Trophoblast cell (in vitro differentiated cells and primary cell): ENCODE results near the gene KCNA5.
A peak's percentile ranks its signal among the peaks of the same experiment; 100 is the strongest.

ENCODE experiments used
- DNase-seq, 2 donors: peaks; one replicate each; pipeline ENCODE4 v3.0.0-alpha.2; 2016
- H2AFZ ChIP-seq: 2 replicates; pipeline ENCODE4 v1.6.1; 2013; ENCODE audit warnings: low read length, moderate library complexity, mild to moderate bottlenecking; ENCODE audit not compliant: insufficient read depth, poor library complexity
- H2AK5ac ChIP-seq: 2 replicates; pipeline ENCODE4 v1.6.1; 2013; ENCODE audit warnings: mild to moderate bottlenecking, low read length
- H2BK120ac ChIP-seq: 2 replicates; pipeline ENCODE4 v1.6.1; 2013; ENCODE audit warnings: low read length, mild to moderate bottlenecking, moderate library complexity; ENCODE audit not compliant: insufficient read depth, poor library complexity
- H2BK12ac ChIP-seq: 2 replicates; pipeline ENCODE4 v1.6.1; 2013; ENCODE audit warnings: mild to moderate bottlenecking, low read length, moderate library complexity
- H2BK5ac ChIP-seq: 2 replicates; pipeline ENCODE4 v1.6.1; 2013; ENCODE audit warnings: low read length, low read depth, moderate library complexity, mild to moderate bottlenecking; ENCODE audit not compliant: poor library complexity
- H3K14ac ChIP-seq: 2 replicates; pipeline ENCODE4 v1.6.1; 2013; ENCODE audit warnings: mild to moderate bottlenecking, low read length
- H3K18ac ChIP-seq: 2 replicates; pipeline ENCODE4 v1.6.1; 2013; ENCODE audit warnings: mild to moderate bottlenecking, low read length
- H3K23ac ChIP-seq: 2 replicates; pipeline ENCODE4 v1.6.1; 2013; ENCODE audit warnings: low read length
- H3K27ac ChIP-seq: 2 replicates; pipeline ENCODE4 v1.5.1; 2013; ENCODE audit warnings: low read depth, mild to moderate bottlenecking, inconsistent platforms, low read length, moderate library complexity
- H3K27me3 ChIP-seq: 2 replicates; pipeline ENCODE4 v1.6.1; 2013; ENCODE audit warnings: inconsistent platforms, mild to moderate bottlenecking, low read length, moderate library complexity; ENCODE audit not compliant: insufficient read depth
- H3K36me3 ChIP-seq, 2 experiments: 1 replicate in 1 of 2; 2 replicates in 1 of 2; pipeline ENCODE4 v1.6.1; 2013; ENCODE audit warnings: low read length in 2 of 2, mild to moderate bottlenecking in 2 of 2, moderate library complexity in 1 of 2; ENCODE audit not compliant: insufficient read depth in 2 of 2, control insufficient read depth in 1 of 2
- H3K4ac ChIP-seq: 2 replicates; pipeline ENCODE4 v1.6.1; 2013; ENCODE audit warnings: low read depth, mild to moderate bottlenecking, low read length, moderate library complexity
- H3K4me1 ChIP-seq, 2 experiments: 1 replicate in 1 of 2; 2 replicates in 1 of 2; pipeline ENCODE4 v1.6.1; 2013; ENCODE audit warnings: low read length in 2 of 2, mild to moderate bottlenecking in 2 of 2, moderate library complexity in 1 of 2; ENCODE audit not compliant: insufficient read depth in 2 of 2, control insufficient read depth in 1 of 2
- H3K4me2 ChIP-seq: 2 replicates; pipeline ENCODE4 v1.6.1; 2013; ENCODE audit warnings: inconsistent platforms, mild to moderate bottlenecking, low read length, moderate library complexity
- H3K4me3 ChIP-seq: 2 replicates; pipeline ENCODE4 v1.5.1; 2013; ENCODE audit warnings: mild to moderate bottlenecking, low read depth, low read length, inconsistent platforms
- H3K79me1 ChIP-seq: one replicate; pipeline ENCODE4 v1.6.1; 2013; ENCODE audit warnings: low read length
- H3K79me2 ChIP-seq: 2 replicates; pipeline ENCODE4 v1.6.1; 2013; ENCODE audit warnings: low read length, mild to moderate bottlenecking; ENCODE audit not compliant: control insufficient read depth, insufficient read depth, poor library complexity
- H3K9ac ChIP-seq: 2 replicates; pipeline ENCODE4 v1.6.1; 2013; ENCODE audit warnings: mild to moderate bottlenecking, low read length
- H3K9me3 ChIP-seq: 2 replicates; pipeline ENCODE4 v1.6.1; 2013; ENCODE audit warnings: low read depth, mild to moderate bottlenecking, control low read depth, inconsistent platforms, low read length; ENCODE audit not compliant: insufficient read depth
- H4K12ac ChIP-seq: 2 replicates; pipeline ENCODE4 v1.6.1; 2013; ENCODE audit warnings: low read depth, mild to moderate bottlenecking, low read length, moderate library complexity
- H4K8ac ChIP-seq: 2 replicates; pipeline ENCODE4 v1.6.1; 2013; ENCODE audit warnings: low read depth, mild to moderate bottlenecking, low read length, moderate library complexity
- H4K91ac ChIP-seq: one replicate; pipeline ENCODE4 v1.6.1; 2013; ENCODE audit warnings: low read depth, mild to moderate bottlenecking, low read length, moderate library complexity
- WGBS: extraction: QIAGEN DNeasy Blood & Tissue Kit; methylation state at CpG from one replicate; pipeline ENCODE4 v1.1.7; 2013; ENCODE audit warnings: missing lambda C conversion rate; ENCODE audit not compliant: insufficient read length, insufficient coverage; ENCODE audit errors: extremely low coverage; 5-methylcytosine and 5-hydroxymethylcytosine counted together

The KCNA5 gene

GRCh38 chr12:5022025-5022424 lies 21.7 kb upstream of the KCNA5 start:
- no CpG with 5 or more reads among the region's 4 CpGs for WGBS
- Histone ChIP-seq H2BK12ac (no peak overlapping the region), H3K79me1 (no peaks in the 10 kb centered on the region)

GRCh38 chr12:5022465-5023061 lies 21.1 kb upstream of the KCNA5 start:
- Histone ChIP-seq H3K4me1 (no peaks in the 10 kb centered on the region), H3K79me2 (no peaks in the 10 kb centered on the region), H2BK120ac (no peak overlapping the region), H4K91ac (no peak overlapping the region), H4K12ac (no peak overlapping the region), H3K23ac (no peak overlapping the region), H3K36me3 (no peaks in the 10 kb centered on the region), H3K4me3 (no peak overlapping the region), H3K14ac (no peak overlapping the region), H3K27ac (no peak overlapping the region), H3K9me3 (no peaks in the 10 kb centered on the region), H2BK5ac (no peak overlapping the region), H2BK12ac (no peak overlapping the region), H3K18ac (no peak overlapping the region), H4K8ac (no peak overlapping the region), H3K4me2 (no peak overlapping the region), H2AFZ (no peak overlapping the region), H3K27me3 (no peaks in the 10 kb centered on the region), H3K79me1 (no peaks in the 10 kb centered on the region), H3K9ac (no peak overlapping the region), H3K4ac (no peak overlapping the region), H2AK5ac (no peak overlapping the region)
- DNase-seq: peak; percentile 64 to 87
- no CpG with 5 or more reads among the region's 12 CpGs for WGBS

More at GRCh38 chr12:5022025-5022424, 21.7 kb upstream of the KCNA5 start:
- Histone ChIP-seq H3K27ac (no peak overlapping the region), H4K8ac (no peak overlapping the region), H4K12ac (no peak overlapping the region), H2BK5ac (no peak overlapping the region), H3K9me3 (no peaks in the 10 kb centered on the region), H2BK120ac (no peak overlapping the region), H2AFZ (no peak overlapping the region), H3K4me1 (no peaks in the 10 kb centered on the region), H3K4me3 (no peak overlapping the region), H3K9ac (no peak overlapping the region), H3K79me2 (no peaks in the 10 kb centered on the region), H3K18ac (no peak overlapping the region), H3K14ac (no peak overlapping the region), H3K23ac (no peak overlapping the region), H3K27me3 (no peaks in the 10 kb centered on the region), H3K36me3 (no peaks in the 10 kb centered on the region), H4K91ac (no peak overlapping the region), H3K4me2 (no peak overlapping the region), H2AK5ac (no peak overlapping the region), H3K4ac (no peak overlapping the region)
- DNase-seq: no peak

- H3K4ac ChIP-seq: no peak overlapping the region
- no peak overlapping the region for H4K8ac ChIP-seq
- H3K27me3 ChIP-seq: no peaks in the 10 kb centered on the region
- no CpG with 5 or more reads among the region's 6 CpGs for WGBS
- H3K4me3 ChIP-seq: no peak overlapping the region
- no peaks in the 10 kb centered on the region for H3K79me1 ChIP-seq
- H3K9ac ChIP-seq: no peak overlapping the region
- H2BK5ac ChIP-seq: no peak overlapping the region
- no peak overlapping the region for H4K12ac ChIP-seq
- no peaks in the 10 kb centered on the region for H3K79me2 ChIP-seq
- H3K23ac ChIP-seq: no peak overlapping the region
- no peak overlapping the region for H3K14ac ChIP-seq
- H3K27ac ChIP-seq: no peak overlapping the region
- H3K9me3 ChIP-seq: no peaks in the 10 kb centered on the region
- no peak overlapping the region for H2AFZ ChIP-seq
- no peak overlapping the region for H4K91ac ChIP-seq
- no peak overlapping the region for H2AK5ac ChIP-seq
- no peaks in the 10 kb centered on the region for H3K4me1 ChIP-seq
- no peaks in the 10 kb centered on the region for H3K36me3 ChIP-seq
- DNase-seq: no peak
- H3K4me2 ChIP-seq: no peak overlapping the region
- H3K18ac ChIP-seq: no peak overlapping the region
- no peak overlapping the region for H2BK12ac ChIP-seq
- no peak overlapping the region for H2BK120ac ChIP-seq
These were observed 19.8 kb upstream of the KCNA5 start for GRCh38 chr12:5023842-5024241.

- WGBS: no CpG with 5 or more reads among the region's 4 CpGs
- no peaks in the 10 kb centered on the region for H3K27me3 ChIP-seq
These were observed 17.2 kb upstream of the KCNA5 start for GRCh38 chr12:5026342-5026938.

More at GRCh38 chr12:5026342-5026938, 17.2 kb upstream of the KCNA5 start:
- no peaks in the 10 kb centered on the region for H3K4me1 ChIP-seq
- no peaks in the 10 kb centered on the region for H3K36me3 ChIP-seq
- H3K23ac ChIP-seq: no peak overlapping the region
- H2BK120ac ChIP-seq: no peak overlapping the region
- no peaks in the 10 kb centered on the region for H3K9me3 ChIP-seq
- no peak overlapping the region for H3K27ac ChIP-seq
- no peak overlapping the region for H2BK5ac ChIP-seq
- H3K4me3 ChIP-seq: no peak overlapping the region
- H3K79me1 ChIP-seq: no peaks in the 10 kb centered on the region
- no peak overlapping the region for H3K18ac ChIP-seq
- H4K91ac ChIP-seq: no peak overlapping the region
- no peak overlapping the region for H4K12ac ChIP-seq
- H3K14ac ChIP-seq: no peak overlapping the region
- no peak overlapping the region for H2AK5ac ChIP-seq
- H3K4me2 ChIP-seq: no peak overlapping the region
- no peak for DNase-seq
- no peak overlapping the region for H2BK12ac ChIP-seq
- H3K79me2 ChIP-seq: no peaks in the 10 kb centered on the region
- no peak overlapping the region for H4K8ac ChIP-seq
- no peak overlapping the region for H2AFZ ChIP-seq
- H3K9ac ChIP-seq: no peak overlapping the region
- no peak overlapping the region for H3K4ac ChIP-seq
